K562 (cell line): Measurements from ENCODE around the gene SYT3. TPM values are rescaled to one million over a fixed set of nuclear protein-coding genes. Genes with fewer than 3 reads are reported as not detected.

Source experiments
- CCNT2 ChIP-seq: IDR thresholded peaks from 2 replicates; pipeline ENCODE4 v1.6.1; 2011; ENCODE audit warnings: borderline replicate concordance, low read depth, mild to moderate bottlenecking, moderate library complexity, mixed read lengths, low read length; ENCODE audit not compliant: insufficient read length; ENCODE audit errors: extremely low read depth
- ETV1 ChIP-seq: fragments of 450-650 bp; conservative IDR thresholded peaks from 2 replicates; pipeline ENCODE4 v1.6.1; 2016; ENCODE audit warnings: missing genetic modification characterization, control low read depth, low read depth, missing compliant biosample characterization
- GABPA ChIP-seq: fragments of 200-800 bp; sonication (Bioruptor generic); conservative IDR thresholded peaks from 2 replicates; pipeline ENCODE4 v1.6.1; 2016; ENCODE audit warnings: low read depth, missing genetic modification characterization, missing compliant biosample characterization
- MYBL2 ChIP-seq, 2 experiments: fragments of 450-650 bp in 1 of 2; sonication (generic) in 1 of 2; formaldehyde crosslinking in 1 of 2; IDR thresholded peaks; 2 replicates each; pipeline versions ENCODE4 v1.6.1 to v1.8.1; 2017 to 2022; ENCODE audit warnings: borderline replicate concordance in 1 of 2, inconsistent platforms in 1 of 2, low read depth in 1 of 2, mild to moderate bottlenecking in 1 of 2, missing genetic modification reagents in 1 of 2, moderate library complexity in 1 of 2
- PRMT5 ChIP-seq: sonication (generic); formaldehyde crosslinking; IDR thresholded peaks from 2 replicates; pipeline ENCODE4 v1.5.0; 2020; ENCODE audit warnings: missing genetic modification reagents
- ZFP30 ChIP-seq: fragments of 250-450 bp; sonication (Bioruptor Pico); IDR thresholded peaks from 2 replicates; pipeline ENCODE4 v1.8.0; 2022; ENCODE audit warnings: moderate library complexity, mild to moderate bottlenecking, inconsistent platforms, borderline replicate concordance
- ZKSCAN1 ChIP-seq: fragments of 150-350 bp; IDR thresholded peaks from 2 replicates; pipeline ENCODE4 v1.6.1; 2016; ENCODE audit warnings: low read depth, low read length
- ZNF12 ChIP-seq: sonication (generic); formaldehyde crosslinking; IDR thresholded peaks from 2 replicates; pipeline ENCODE4 v1.4.0; 2020; ENCODE audit warnings: mild to moderate bottlenecking, missing genetic modification reagents
- ZNF75A ChIP-seq: fragments of 450-650 bp; formaldehyde crosslinking; IDR thresholded peaks from 2 replicates; pipeline ENCODE4 v1.4.0; 2020; ENCODE audit warnings: mild to moderate bottlenecking
- polyA plus RNA-seq, 8 experiments: library from polyadenylated mRNA; depleted of rRNA in 4 of 8; stranded (reverse) in 5 of 8; unstranded in 3 of 8; fragments of >200 nt; fragmentation: Nextera tagmentation in 2 of 8; fragmentation: Illumina TruSeq in 1 of 8; extraction: Ambion mirVana in 2 of 8; extraction: Trizol in 1 of 8; gene quantifications; 2 replicates each; pipeline versions ENCODE4 v1.2.1 to v1.2.3, GENCODE V29; 2011 to 2014; ENCODE audit warnings: inconsistent platforms in 1 of 8, missing spikeins in 1 of 8
- total RNA-seq, 7 experiments: library from RNA; depleted of rRNA in 6 of 7; stranded (reverse); fragments of >200 nt in 6 of 7; fragmentation: Illumina TruSeq in 2 of 7; extraction: Trizol in 2 of 7; gene quantifications; 2 replicates each; pipeline versions ENCODE4 v1.2.1 to v1.2.3, GENCODE V29; 2011 to 2021; ENCODE audit warnings: low replicate concordance in 1 of 7
- TF ChIP-seq, protein P1 (sequence below): fragments of 450-650 bp; IDR thresholded peaks from 2 replicates; pipeline ENCODE4 v1.6.1; 2018; ENCODE audit not compliant: partially characterized antibody
- TF ChIP-seq, protein P2 (sequence below): sonication (generic); formaldehyde crosslinking; IDR thresholded peaks from 2 replicates; pipeline ENCODE4 v1.8.0; 2022; ENCODE audit warnings: mild to moderate bottlenecking, missing genetic modification reagents
- TF ChIP-seq, protein P3 (sequence below): fragments of 250-450 bp; sonication (Bioruptor Pico); IDR thresholded peaks from 2 replicates; pipeline ENCODE4 v1.9.0; 2021; ENCODE audit warnings: mild to moderate bottlenecking, inconsistent platforms
- TF ChIP-seq, protein P4 (sequence below): IDR thresholded peaks from 2 replicates; pipeline ENCODE4 v1.6.1; 2011; ENCODE audit not compliant: insufficient read length; ENCODE audit errors: extremely low read depth
- TF ChIP-seq, protein P5 (sequence below), 2 experiments: fragments of 200-800 bp in 1 of 2; sonication (Bioruptor generic) in 1 of 2; sonication (generic) in 1 of 2; formaldehyde crosslinking in 1 of 2; IDR thresholded peaks in 1 of 2; conservative IDR thresholded peaks in 1 of 2; 2 replicates each; pipeline versions ENCODE4 v1.5.0 to v1.6.1; 2016 to 2020; ENCODE audit warnings: missing compliant biosample characterization in 1 of 2, missing genetic modification characterization in 1 of 2, missing genetic modification reagents in 1 of 2

Gene SYT3
- total and polyA plus RNA-seq, 9 of the 15 experiments (the other 6 are each of a cell fraction or from before 2014, with no cell fraction given): 0.36 to 2.0 (median 0.54) TPM; not detected in 2

DNA sequence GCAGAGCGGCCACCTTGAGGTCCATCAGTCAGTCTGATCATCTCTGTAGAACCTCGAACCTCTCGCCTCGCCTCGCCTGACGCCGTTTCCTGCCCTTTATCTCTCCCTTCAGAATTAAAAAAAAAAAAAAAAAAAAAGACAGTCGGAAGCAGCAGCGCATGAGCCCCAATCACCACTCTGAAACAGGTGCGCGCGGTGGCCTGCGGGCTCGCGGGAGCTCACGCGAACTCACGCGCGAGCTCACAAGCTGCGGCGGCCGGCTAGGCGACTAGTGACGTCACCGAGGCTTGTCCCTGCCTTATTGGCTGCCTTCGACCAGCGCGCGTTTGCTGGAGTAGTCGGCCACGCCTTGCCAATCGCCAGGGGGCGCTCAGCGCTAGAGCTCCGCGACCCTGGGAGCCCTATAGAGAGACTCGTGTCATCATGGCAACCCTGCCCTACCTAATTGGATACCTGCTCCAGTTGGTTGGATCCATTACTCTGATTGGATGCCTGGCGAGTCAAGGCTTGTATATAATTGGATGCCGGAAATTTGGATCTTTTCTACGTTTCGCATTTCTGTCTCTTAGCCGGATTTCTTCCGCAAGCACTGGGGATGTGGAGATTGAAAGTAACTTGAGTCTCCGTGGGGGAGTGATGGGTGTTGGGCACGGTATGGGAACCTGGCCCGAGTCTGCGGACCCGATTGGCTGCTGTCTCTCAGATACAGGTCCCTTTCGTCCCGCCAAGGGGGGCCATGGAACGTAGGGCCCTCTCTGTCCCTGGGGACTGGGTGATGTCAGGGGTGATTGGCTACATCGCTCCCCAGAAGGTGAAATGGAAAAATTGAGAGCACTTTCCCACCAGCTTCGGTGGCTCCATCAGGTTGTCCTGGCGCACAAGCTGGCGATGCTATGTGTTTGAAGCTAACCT, 31.6 kb downstream of the SYT3 start (continued):
- TF ChIP-seq, protein P1, sequence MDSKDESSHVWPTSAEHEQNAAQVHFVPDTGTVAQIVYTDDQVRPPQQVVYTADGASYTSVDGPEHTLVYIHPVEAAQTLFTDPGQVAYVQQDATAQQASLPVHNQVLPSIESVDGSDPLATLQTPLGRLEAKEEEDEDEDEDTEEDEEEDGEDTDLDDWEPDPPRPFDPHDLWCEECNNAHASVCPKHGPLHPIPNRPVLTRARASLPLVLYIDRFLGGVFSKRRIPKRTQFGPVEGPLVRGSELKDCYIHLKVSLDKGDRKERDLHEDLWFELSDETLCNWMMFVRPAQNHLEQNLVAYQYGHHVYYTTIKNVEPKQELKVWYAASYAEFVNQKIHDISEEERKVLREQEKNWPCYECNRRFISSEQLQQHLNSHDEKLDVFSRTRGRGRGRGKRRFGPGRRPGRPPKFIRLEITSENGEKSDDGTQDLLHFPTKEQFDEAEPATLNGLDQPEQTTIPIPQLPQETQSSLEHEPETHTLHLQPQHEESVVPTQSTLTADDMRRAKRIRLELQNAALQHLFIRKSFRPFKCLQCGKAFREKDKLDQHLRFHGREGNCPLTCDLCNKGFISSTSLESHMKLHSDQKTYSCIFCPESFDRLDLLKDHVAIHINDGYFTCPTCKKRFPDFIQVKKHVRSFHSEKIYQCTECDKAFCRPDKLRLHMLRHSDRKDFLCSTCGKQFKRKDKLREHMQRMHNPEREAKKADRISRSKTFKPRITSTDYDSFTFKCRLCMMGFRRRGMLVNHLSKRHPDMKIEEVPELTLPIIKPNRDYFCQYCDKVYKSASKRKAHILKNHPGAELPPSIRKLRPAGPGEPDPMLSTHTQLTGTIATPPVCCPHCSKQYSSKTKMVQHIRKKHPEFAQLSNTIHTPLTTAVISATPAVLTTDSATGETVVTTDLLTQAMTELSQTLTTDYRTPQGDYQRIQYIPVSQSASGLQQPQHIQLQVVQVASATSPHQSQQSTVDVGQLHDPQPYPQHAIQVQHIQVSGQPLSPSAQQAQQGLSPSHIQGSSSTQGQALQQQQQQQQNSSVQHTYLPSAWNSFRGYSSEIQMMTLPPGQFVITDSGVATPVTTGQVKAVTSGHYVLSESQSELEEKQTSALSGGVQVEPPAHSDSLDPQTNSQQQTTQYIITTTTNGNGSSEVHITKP: peak; percentile 9
- TF ChIP-seq CCNT2 (peak; percentile 64), PRMT5 (no peak), ZNF12 (CRISPR knock-in tag) (no peak), GABPA (tag) (peak; percentile 14; the same call in 1 of the 2 replicates), ZKSCAN1 (no peak), MYBL2 (IDR thresholded peaks at IDR 0.05; ENCODE audit: low read depth) (no peak), MYBL2 (CRISPR knock-in tag; IDR thresholded peaks at IDR 0.05; ENCODE audit: borderline replicate concordance) (no peak), ZNF75A (CRISPR knock-in tag) (no peak), ZFP30 (CRISPR knock-in tag) (no peak), ETV1 (tag) (no peak)
- TF ChIP-seq, protein P2, sequence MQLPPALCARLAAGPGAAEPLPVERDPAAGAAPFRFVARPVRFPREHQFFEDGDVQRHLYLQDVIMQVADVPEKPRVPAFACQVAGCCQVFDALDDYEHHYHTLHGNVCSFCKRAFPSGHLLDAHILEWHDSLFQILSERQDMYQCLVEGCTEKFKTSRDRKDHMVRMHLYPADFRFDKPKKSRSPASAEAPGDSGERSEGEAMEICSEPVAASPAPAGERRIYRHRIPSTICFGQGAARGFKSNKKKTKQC (CRISPR knock-in tag): no peak
- TF ChIP-seq, protein P3, sequence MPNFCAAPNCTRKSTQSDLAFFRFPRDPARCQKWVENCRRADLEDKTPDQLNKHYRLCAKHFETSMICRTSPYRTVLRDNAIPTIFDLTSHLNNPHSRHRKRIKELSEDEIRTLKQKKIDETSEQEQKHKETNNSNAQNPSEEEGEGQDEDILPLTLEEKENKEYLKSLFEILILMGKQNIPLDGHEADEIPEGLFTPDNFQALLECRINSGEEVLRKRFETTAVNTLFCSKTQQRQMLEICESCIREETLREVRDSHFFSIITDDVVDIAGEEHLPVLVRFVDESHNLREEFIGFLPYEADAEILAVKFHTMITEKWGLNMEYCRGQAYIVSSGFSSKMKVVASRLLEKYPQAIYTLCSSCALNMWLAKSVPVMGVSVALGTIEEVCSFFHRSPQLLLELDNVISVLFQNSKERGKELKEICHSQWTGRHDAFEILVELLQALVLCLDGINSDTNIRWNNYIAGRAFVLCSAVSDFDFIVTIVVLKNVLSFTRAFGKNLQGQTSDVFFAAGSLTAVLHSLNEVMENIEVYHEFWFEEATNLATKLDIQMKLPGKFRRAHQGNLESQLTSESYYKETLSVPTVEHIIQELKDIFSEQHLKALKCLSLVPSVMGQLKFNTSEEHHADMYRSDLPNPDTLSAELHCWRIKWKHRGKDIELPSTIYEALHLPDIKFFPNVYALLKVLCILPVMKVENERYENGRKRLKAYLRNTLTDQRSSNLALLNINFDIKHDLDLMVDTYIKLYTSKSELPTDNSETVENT (CRISPR knock-in tag): peak; percentile 72; the same call in 1 of the 2 replicates
- TF ChIP-seq, protein P4, sequence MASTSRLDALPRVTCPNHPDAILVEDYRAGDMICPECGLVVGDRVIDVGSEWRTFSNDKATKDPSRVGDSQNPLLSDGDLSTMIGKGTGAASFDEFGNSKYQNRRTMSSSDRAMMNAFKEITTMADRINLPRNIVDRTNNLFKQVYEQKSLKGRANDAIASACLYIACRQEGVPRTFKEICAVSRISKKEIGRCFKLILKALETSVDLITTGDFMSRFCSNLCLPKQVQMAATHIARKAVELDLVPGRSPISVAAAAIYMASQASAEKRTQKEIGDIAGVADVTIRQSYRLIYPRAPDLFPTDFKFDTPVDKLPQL: no peak
- TF ChIP-seq, protein P5, sequence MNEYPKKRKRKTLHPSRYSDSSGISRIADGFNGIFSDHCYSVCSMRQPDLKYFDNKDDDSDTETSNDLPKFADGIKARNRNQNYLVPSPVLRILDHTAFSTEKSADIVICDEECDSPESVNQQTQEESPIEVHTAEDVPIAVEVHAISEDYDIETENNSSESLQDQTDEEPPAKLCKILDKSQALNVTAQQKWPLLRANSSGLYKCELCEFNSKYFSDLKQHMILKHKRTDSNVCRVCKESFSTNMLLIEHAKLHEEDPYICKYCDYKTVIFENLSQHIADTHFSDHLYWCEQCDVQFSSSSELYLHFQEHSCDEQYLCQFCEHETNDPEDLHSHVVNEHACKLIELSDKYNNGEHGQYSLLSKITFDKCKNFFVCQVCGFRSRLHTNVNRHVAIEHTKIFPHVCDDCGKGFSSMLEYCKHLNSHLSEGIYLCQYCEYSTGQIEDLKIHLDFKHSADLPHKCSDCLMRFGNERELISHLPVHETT (CRISPR knock-in tag; conservative IDR thresholded peaks at IDR 0.05 in 1 of 2, IDR thresholded peaks at IDR 0.05 in 1 of 2): peak in 1 of 2 experiments; percentile 49; a peak in 1 of 4 replicates
